ENCODE results near the gene TMEM239.

TMEM239 gene

GRCh38 chr20:2840138-2840966 is 24.2 kb downstream of the TMEM239 start, which contains the start of the genes PCED1A and VPS16:
PCED1A (minus strand) TSS chr20:2840655; CDS start chr20:2839912, 743 bp downstream.
VPS16 (plus strand) TSS chr20:2840745; CDS start chr20:2840775, 30 bp downstream.
- DNase-seq = peak; percentile 87 to 99 (median 90)
- intact Hi-C loops (cut with DNase I) = loop anchor here (2.0 kb wide), 1 partner anchor 32 kb away; the partner anchor contains the start of gene PTPRA

- peak in 7 of 10 donors; percentile 21 to 91 (median 28) for DNase-seq
- intact Hi-C loops (cut with DNase I) = loop anchor here (2.0 kb wide), 1 partner anchor 32 kb away; the partner anchor contains the start of gene PTPRA
Measured at GRCh38 chr20:2840967-2841531, 24.9 kb downstream of the TMEM239 start.

DNA sequence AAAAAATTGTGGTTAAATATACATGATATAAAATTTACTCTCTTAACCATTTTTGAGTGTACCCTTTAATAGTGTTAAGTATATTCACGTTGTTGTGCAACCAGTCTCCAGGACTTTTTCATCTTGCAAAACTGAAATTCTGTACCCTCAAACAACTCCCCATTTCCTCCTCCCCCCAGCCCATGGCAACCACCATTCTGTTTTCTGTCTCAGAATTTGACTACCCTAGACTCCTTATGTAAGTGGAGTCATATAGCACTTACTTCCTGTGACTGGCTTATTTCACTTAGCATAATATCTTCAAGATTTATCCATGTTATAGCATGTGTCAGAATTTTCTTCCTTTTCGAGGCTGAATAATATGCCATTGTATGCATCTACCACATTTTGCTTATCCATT is 29.4 kb downstream of the TMEM239 start:
- DNase-seq = no peak
- intact Hi-C loops (cut with DNase I) = no loop called here

- intact Hi-C loops (cut with DNase I) = no loop called here
- DNase-seq = no peak
Measured at GRCh38 chr20:2846698-2847097, 30.5 kb downstream of the TMEM239 start.

DNA sequence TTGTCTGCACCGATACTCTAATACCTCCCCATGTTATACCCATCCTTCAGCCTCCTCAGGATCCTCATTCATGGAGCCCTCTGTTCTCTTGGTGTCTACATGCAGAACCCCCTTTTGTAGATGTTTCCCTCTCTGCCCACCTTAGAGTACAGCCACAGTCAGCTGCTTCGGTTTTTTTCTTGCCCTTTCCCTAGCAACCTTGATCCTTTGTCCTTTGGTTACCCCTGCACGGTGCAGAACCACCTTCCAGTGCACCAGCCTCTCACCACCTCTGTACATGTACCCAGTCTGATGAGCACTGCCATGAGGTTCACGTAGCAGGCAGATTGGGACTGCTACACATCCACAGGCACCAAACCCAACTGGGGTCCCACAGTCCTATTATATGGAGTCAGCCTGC is 31.6 kb downstream of the TMEM239 start:
- DNase-seq = no peak
- intact Hi-C loops (cut with DNase I) = no loop called here

GRCh38 chr20:2849529-2849928 is 33.4 kb downstream of the TMEM239 start:
- intact Hi-C loops (cut with DNase I) = no loop called here

DNA sequence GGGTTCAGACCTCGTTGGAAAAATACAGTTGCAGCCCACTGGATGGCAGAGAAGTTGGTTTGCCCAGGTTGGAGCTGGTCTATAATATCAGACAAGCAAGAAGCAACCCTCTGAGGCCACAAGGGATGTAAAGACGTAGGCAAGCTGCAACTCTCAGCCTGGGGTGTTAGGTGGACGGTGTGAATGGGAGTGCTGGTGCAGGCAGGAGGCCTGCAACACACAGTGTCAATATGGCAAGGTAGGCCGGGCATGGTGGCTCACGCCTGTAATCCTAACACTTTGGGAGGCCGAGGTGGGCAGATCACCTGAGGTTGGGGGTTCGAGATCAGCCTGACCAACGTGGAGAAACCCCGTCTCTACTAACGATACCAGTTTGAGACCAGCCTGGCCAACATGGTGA is 34.9 kb downstream of the TMEM239 start:
- intact Hi-C loops (cut with DNase I) = no loop called here
- DNase-seq = no peak

More at GRCh38 chr20:2849529-2849928, 33.4 kb downstream of the TMEM239 start:
- no peak for DNase-seq

GRCh38 chr20:2858591-2858990 is 42.4 kb downstream of the TMEM239 start:
- intact Hi-C loops (cut with DNase I) = no loop called here
- DNase-seq = no peak

- DNase-seq = no peak
- intact Hi-C loops (cut with DNase I) = no loop called here
Measured at GRCh38 chr20:2859330-2860121, 43.4 kb downstream of the TMEM239 start.

- no peak for DNase-seq
- intact Hi-C loops (cut with DNase I) = no loop called here
Measured at GRCh38 chr20:2864626-2865025, 48.5 kb downstream of the TMEM239 start.

- no peak for DNase-seq
- intact Hi-C loops (cut with DNase I) = no loop called here
Measured at GRCh38 chr20:2865101-2865500, 48.9 kb downstream of the TMEM239 start.

DNA sequence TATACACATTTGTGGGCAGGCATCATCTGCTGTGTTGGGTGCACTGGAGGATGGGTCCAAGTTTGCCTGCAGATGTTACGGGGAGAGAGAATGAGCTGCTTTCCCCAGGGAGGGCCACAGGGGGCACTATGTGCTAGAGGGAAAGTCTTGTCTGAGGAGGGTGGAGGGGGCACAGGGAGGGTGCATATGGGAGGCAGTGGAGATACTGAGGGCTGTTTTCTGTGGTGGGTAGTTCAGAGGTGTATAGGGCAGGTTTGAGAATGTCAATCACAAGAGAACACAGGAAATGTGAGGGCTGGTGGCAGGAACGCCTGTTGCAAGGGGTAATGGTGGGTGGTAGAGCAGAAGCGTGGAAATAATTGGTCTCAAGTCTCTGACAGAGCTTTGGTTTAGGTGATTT is 49.5 kb downstream of the TMEM239 start:
- intact Hi-C loops (cut with DNase I) = no loop called here
- no peak for DNase-seq

DNA sequence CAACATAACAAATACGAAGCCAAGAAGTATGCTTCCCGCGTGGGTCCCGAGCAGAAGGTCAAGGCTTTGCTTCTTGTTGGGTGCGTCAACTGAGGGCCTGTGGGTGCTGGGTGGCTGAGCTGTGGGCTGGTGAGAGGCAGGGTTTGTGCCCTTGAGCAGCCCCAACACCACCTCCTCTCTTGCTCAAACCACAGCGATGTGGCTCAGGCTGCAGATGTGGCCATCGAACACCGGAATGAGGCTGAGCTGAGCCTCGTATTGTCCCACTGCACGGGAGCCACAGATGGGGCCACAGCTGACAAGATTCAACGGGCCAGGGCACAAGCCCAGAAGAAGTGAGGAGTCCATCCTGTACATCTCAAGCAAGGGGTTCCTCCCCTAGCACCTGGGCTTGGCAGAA is 50.1 kb downstream of the TMEM239 start:
- intact Hi-C loops (cut with DNase I) = no loop called here
- DNase-seq = no peak

DNA sequence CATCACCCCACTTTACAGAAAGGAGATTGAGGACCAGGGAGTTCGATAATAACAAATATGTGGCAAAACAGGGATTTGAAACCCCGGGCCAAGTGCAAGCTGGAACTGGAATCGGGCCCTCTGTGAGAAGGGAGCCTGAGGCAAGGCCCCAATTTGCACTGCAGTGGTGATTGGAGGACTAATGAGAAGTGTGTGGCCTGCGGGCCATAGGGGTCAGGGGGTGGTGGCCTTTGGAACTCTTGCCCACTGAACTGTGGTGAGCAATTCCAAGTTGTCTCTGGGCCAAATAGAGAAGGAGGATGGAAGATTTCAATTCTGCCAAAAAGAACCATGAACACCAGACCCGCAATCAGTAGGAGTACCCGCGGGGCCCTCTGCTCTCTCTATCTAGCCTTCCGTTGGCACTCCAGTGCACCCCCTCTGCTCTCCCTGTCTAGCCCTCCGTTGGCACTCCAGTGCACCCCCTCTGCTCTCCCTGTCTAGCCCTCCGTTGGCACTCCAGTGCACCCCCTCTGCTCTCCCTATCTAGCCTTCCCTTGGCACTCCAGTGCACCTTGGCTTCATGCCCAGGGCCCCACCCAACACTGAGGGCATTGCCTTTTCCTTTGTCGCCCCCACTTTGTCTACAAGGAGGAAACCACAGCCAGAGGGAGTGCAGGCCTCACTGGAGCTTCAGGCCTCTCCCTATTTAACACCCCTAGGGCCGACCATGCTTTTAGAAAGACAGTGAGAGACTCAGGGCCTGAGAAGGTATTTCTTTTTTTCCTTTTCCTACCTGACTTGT is 51.1 kb downstream of the TMEM239 start:
- intact Hi-C loops (cut with DNase I) = no loop called here
- DNase-seq = no peak
